HG02840 (cell line): Measurements from ENCODE around the gene RTN1.
"Not testable (repeated sequence)": the region's sequence is repeated elsewhere in the genome, so short reads cannot be mapped to it uniquely, and the experiment has no call there.

Source experiments
- ATAC-seq: cut with Tn5 transposase; IDR thresholded peaks from one replicate; pipeline ENCODE4 v1.9.1; 2021; ENCODE audit warnings: mild to moderate bottlenecking, moderate library complexity, moderate number of reproducible peaks; ENCODE audit not compliant: unreplicated experiment, low FRiP score

The RTN1 gene

DNA sequence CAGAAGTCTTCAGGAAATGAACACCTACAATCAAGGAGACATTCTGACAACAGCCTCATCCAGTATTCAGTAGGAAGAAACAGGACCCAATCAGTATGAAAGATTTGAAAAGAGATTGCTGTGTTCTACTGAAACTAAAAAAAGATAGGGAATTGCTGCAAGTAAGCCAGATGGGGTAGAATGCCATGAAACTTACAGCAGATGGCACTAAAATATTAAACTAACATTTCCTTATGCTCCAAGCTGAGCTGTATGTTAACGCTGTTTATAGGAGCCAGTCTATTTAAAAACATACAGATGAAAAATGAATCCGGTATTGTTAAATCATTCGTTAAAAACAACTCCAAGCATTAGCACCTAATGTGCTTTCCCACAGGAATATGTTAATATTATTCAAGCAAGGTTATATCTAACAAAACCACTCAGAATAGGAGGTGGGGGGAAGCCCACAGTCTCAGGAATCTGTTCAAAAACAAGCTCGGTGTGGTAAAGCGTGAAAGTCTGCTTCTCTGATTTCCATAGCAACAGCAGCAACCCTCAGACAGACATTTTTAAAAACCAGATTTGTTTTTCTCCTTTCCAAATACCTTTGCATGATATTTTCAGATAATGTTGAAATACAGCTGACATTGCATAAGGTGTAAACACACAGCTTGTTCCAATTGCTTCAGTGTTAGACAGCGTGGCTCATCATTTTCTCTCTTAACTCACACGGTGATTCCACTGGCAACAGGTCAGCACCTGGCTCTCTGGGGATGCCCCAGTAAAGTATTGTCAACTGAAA is 162.6 kb downstream of the RTN1 start:
- ATAC-seq: no peak

DNA sequence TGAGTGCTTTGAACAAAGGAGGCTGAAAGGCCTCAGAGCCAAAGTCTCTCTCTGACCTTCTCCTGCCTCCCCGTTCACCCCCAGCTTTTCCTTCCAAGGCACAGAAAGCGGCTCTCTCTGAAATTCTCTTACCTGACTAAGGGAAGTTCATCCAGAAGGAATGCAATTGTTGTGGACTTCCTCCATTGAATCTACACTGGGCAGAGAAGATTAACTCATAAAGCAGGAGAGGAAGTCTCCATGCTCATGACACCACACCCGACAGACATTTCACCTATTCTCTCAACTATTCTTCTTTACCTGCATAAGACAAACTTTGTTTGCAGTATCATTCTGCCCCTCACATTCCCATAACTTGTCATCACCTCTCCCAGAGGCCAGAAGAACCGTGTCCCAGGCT is 164.7 kb downstream of the RTN1 start:
- ATAC-seq: no peak

DNA sequence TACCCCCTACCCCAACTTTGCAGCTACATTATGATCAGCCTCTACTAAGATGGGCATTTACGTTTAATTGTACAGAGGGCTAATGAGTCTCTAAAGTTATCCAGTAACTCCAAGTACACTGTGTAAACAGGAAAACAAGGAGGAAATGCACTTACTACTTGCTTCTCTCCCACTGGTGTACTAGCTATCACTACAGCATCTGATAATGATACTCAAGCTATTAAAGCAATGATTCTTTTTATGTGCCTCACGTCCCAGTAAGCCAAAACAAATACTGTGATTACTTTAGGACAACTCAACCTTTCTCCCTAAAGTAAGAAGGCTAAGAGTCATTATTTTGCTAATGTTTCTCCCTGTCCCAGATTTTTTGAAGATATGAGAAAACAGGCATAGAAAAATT is 165.3 kb downstream of the RTN1 start:
- no peak for ATAC-seq

DNA sequence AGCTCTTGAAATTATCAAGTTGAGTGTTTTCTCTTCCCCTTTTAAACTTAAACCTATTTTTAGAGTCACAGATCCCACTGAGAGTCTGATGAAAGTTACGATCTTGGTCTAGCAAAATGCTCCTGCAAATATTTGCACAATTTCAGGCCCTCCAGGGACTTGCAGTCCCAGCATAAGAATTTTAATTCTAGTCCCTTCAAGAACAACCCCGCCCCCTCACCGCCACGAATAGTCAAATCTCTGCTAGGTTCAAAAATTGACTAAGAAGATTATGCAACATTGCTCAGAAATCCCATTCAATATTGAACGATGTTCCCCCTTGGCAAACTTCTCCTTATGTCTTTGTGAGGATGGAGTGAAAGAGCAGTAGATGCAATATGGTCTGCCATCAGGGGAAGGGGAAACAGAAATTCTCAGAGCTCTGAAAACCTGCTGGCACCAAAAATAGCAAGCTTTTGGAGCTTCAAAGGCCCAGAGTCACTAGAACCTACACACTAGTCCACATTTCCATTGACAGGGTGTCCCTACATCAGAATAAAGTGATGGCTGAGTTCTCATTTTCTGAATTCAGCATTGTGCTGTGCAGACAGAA is 166.4 kb downstream of the RTN1 start:
- no peak for ATAC-seq

DNA sequence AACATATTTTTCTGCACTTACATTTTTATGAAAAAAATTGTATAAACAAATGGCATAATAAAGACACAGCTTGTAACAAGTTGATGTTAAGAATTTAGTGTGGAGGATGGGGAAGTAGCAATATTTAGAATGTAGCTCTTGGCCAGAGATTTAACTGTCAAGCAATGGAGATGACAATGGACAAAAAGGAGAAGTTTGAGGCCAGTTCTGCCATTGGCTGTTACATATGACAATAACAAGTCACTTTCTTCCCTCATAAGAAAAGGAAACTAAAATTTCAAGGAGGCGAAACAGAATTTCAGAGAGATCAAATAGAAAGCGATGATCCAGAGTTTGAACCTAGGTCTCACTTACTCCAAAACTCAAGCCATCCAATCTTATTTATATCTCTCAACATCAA is 171.1 kb downstream of the RTN1 start:
- no peak for ATAC-seq

DNA sequence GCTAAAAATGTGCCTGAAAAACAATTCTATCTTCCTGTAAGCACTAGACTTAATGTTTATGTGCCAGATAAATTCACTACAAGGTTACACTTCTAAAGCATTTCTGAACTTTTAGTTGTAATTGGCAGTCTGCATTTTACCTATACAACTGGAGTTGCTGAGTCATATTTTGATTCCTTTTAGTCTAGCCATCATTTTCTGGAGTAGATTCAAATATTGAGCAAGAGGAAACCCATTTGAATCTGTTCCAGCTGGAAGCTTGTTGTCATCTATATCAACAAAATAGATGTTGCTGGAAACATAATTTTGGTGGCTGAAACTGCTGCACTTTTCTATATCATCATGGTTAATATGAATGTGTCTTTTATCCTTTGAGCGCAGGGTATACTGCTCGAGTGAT is 171.8 kb downstream of the RTN1 start:
- no peak for ATAC-seq

DNA sequence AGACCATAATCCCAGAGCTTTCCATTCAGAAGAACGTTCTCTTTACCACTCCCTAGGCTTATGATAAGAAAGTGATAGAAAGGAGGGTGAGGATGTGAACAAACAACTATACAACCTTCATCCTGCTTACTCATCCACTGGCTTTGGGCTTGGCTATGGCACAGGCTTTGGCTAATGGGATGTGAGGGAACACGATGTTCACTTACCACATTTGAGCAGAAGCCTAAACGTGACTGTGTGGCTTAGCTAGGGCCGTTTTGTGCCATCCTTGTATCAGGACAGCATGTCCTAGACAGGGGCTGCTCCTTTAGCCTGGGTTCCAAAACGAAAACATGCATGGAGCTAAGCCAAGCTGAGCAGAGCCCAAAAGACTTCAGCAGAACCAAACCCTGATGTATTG is 175.4 kb downstream of the RTN1 start:
- no peak for ATAC-seq

DNA sequence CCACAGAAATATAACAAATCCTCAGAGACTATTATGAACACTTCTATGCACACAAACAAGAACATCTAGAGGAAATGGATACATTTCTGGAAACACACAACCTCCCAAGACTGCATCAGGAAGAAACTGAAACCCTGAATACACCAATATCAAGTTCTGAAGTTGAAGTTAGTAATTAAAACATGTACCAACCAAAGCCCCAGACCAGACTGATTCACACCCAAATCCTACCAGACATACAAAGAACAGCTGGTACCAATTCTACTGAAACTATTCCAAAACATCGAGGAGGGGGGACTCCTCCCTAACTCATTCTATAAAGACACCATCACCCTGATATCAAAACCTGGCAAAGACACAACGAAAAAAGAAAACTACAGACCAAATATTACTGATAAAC is 179.3 kb downstream of the RTN1 start:
- ATAC-seq: no peak

DNA sequence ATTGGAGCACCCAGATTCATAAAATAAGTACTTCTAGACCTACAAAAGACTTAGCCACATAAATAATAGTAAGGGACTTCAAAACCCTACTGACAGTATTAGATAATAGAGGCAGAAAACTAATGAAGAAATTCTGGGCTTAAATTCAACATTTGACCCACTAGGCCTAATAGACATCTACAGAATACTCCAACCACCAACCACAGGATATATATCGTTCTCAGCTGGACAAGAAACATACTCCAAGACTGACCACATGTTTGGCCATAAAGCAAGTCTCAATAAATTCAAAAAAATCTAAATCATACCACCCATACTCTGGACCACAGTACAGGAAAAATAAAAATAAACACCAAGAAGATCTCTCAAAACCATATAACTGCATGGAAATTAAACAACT is 180.2 kb downstream of the RTN1 start:
- no peak for ATAC-seq

DNA sequence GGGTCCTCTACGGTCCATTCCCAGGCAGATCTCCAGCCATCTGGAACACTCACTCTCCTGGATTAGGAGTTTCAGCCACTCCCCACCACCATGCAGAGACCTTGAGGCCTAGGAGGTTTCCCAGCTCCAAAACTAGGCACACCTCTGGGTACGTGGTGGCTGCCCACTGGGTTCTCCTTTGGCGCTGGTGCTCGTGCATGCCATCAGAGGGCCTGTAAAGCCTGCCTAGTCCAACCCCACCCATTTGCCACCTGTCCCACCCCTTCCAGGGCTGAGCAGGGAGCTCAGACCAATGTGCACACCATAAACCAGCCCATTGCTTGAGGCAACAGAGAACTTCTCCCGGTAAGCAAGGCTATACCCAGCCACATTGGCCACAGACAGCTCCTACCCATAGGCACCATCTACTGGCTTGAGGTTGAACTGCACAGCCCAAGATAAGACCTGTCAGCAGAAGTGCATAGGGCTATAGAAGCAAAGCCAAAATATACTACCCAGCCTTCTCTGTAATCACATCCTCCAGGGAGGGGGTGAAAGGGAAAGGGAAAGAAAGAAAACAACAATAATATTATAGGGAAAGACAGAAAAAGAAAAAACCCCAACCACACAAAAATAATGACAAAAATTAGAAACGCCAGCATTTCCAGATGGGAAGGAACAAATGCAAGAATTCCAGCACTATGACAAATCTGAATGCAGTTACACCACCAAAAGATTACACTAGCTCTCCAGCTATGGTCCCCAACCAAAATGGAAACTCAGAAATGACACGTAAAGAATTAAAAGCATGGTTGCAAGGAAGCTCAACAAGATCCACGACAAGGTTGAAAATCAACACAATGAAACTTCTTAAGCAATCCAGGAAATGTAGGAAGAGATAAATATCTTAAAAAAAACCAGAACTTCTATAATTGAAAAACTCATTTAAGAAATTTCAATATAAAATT is 182.1 kb downstream of the RTN1 start:
- ATAC-seq: peak; percentile 88

DNA sequence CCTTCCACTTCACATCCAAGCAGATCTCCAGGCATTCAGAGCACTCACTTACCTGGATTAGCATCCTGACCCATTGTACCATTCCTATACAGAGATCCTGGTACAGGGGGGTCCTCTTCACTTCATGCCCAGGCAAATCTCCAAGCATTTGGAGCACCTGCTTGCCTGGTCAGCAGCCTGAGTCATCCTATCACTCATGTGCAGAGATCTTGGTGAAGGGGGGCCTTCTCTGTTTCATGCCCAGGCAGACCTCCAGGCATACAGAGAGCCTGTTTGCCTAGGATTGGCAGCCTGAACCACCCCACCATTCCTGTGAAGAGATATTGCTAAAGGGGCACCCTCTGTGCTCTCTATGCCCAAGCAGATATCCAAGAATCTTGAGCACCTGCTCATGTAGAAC is 182.9 kb downstream of the RTN1 start:
- no peak for ATAC-seq

DNA sequence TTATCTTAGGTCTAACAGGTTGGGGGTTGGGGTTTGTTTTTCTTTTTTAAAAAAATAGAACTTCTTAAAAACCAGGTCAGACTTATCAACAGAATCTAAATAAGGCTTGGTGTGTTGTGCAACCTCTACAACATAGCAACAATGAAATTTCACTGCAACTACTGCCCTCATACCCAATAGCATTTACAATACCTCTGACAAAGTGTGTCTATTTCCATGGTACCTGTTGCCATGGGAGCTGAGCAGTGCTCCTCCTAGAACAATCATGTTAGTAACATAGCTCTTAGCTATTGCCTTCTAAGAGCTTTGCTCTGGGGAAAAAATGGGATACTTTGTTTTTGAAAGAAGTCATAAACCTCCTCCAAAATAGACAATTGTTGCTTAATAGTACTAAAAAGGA is 190.7 kb downstream of the RTN1 start:
- no peak for ATAC-seq

DNA sequence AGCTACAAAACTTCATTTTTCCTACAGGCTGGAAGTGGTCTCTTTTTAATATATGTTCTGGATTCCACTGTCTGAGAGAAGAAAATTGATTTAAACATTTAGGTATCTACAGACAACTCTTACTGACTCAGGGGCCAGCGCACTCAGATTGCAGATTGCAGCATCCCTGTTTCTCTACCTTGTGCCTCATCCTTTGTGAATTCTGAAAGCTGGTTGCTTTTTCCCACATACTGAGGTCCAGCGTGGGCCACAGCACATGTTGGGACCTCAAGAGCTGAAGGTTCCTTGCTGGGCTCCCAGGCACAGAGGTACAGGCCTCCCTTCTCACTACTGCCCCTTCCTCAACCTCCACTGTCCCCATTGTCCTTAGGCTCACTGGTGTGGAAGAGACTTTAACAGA is 192.2 kb downstream of the RTN1 start:
- ATAC-seq: no peak

DNA sequence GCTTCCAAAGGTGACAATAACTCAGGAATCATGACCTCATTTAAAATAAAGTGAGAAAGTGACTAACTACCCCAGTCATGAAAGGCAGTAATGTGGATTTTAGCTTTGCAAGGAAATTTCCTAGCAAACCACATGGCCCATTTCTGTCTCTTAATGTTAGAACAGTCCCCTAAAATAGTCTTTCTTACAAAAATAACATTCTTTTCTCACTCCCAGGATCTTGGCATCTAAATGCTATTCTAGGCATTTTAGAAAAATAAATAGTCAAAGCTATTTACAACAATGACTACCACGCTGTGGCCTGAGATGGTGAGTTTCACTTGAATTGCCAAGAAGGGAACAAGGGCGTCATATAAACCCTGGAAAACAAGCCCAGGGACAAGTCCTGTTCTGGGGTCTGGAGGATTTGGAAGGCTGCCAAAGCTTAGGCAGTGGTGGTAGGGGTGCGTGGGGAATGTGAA is 192.8 kb downstream of the RTN1 start:
- ATAC-seq: no peak

DNA sequence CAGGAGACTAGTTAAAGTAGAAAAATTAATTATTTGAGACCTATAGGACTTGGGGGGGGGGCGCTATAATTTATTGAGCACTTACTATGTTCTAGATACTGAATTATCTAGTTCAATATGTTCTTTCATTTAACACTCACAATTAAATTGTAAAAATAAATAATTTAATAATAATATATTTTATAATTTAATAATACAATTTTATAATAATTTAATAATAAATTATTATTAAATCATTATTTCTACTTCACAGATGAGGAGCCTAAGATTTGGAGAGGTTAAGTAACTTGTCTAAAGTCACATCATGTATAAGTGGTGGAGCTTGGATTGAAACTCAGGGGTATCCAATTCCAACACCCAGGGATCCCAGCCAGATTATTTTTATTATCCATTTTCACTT is 195.2 kb downstream of the RTN1 start:
- no peak for ATAC-seq

DNA sequence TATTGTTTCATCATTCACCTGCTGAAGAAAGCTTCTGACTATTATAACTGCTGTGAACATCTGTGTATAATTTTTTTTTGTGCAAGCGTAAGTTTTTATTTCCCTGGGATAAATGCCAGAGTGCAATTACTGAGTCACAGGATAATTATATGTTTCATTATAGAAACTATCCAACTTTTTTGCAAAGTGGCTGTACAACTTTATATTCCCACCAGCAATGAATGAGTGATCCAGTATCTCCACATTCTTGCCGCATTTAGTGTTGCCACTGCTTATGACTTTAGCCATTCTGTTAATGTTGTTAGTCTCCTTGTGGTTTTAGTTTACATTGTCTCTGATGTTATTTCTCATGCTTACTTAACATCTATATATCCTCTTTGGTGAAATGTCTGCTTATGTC is 205.8 kb downstream of the RTN1 start:
- no peak for ATAC-seq

DNA sequence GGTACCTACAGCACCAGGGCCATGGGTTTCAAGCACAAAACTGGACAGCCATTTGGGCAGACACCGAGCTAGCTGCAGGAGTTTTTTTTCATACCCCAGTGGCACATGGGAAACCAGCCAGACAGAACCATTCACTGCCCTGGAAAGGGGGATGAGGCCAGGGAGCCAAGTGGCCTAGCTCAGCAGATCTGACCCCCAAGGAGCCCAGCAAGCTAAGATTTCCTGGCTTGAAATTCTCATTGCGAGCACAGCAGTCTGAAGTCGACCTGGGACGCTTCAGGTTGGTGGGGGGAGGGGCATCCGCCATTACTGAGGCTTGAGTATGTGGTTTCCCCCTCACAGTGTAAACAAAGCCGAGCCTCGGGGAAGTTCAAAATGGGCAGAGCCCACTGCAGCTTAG is 212.8 kb downstream of the RTN1 start:
- no peak for ATAC-seq

DNA sequence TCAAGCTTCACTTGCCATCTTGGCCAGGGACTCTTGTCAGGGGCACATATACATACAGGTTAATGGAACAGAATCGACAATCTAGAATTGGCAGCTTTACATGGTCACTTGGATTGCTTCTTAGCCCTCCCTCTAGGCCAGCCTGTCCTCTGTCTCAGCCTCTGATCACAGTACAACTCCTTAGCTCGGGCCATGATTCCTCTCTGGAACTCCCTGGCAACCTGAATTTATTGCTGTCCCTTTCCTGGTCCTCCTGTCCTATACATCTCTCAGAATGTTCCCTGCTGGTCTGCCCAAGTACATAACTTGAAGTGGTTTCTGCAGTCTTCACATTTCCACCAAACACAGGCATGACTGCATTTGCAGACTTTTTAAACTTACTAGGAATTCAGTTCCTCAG is 214.1 kb downstream of the RTN1 start:
- no peak for ATAC-seq

DNA sequence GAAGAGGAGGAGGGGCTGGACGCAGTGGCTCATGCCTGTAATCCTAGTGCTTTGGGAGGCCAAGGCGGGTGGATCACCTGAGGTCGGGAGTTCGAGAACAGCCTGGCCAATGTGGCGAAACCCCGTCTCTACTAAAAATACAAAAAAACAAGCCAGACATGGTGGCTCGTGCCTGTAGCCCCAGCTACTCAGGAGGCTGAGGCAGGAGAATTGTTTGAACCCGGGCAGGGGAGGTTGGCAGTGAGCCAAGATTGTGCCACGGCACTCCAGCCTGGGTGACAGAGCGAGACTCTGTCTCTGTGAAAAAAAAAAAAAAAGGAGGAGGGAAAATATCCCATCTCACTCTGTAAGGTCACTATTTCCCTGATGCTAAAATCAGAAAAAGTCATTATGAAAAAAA is 216.4 kb downstream of the RTN1 start:
- ATAC-seq: not testable (repeated sequence)

DNA sequence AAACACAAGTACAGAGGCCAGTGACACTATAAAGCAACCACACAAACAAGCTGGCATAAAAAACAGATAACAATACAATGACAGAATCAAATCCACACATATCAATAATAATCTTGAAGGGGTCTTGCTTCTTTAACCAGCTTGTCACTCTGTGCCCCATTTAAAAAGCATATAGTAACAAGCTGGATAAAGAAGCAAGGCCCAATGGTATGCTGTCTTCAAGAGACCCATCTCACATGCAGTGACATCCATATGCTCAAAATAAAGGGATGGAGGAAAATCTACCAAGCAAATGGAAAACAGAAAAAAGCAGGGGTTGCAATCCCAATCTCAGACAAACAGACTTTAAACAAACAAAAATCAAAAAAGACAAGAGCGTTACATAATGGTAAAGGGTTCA is 223.7 kb downstream of the RTN1 start:
- ATAC-seq: not testable (repeated sequence)

DNA sequence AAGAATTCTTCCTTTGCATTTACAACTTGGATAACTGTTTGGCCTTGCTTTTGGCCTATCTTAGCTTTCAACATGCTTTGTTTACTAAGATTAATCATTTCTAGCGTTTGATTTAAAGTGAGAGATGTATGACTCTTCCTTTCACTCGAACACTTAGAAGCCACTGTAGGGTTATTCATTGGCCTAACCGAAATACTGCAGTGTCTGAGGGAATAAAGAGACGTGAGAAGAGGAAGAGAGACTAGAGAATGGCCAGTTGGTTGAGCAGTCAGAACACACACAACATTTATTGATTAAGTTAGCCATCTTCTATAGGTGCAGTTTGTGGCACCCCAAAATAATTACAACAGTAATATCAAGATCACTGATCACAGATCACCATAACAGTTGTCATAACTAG is 231.7 kb downstream of the RTN1 start:
- no peak for ATAC-seq
